Measurements from ENCODE around the gene HIP1R.

The HIP1R gene

DNA sequence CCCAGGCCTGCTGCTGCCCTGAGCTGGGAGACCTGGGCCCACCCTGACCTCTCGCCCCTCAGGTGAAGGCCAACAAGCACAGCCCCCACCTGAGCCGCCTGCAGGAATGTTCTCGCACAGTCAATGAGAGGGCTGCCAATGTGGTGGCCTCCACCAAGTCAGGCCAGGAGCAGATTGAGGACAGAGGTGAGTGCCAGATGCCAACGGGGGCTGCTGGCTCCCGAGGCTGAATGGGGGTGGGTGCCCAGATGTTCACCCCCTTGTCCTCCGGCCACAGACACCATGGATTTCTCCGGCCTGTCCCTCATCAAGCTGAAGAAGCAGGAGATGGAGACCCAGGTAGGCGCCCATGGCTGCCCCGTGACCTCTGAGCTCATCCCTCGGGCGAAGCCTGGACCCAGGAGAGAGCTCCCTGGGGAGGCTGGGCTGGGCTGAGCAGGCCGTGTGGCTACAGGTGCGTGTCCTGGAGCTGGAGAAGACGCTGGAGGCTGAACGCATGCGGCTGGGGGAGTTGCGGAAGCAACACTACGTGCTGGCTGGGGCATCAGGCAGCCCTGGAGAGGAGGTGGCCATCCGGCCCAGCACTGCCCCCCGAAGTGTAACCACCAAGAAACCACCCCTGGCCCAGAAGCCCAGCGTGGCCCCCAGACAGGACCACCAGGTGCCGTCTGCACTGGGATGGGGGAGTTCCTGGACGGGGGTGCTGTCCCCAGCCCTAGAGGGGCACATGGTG is 25.8 kb downstream of the HIP1R start:
- DNase-seq (ENCODE audit: low read depth in 2 of 2, low spot score in 1 of 2) = no peak

DNA sequence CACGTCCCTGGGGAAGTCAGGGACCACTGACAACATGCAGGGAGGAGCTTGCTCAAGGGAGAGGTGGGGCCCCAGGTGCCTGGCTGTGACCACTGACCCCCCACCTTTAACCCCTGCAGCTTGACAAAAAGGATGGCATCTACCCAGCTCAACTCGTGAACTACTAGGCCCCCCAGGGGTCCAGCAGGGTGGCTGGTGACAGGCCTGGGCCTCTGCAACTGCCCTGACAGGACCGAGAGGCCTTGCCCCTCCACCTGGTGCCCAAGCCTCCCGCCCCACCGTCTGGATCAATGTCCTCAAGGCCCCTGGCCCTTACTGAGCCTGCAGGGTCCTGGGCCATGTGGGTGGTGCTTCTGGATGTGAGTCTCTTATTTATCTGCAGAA is 26.3 kb downstream of the HIP1R start:
- no peak for DNase-seq (ENCODE audit: low read depth in 2 of 2, low spot score in 1 of 2)

DNA sequence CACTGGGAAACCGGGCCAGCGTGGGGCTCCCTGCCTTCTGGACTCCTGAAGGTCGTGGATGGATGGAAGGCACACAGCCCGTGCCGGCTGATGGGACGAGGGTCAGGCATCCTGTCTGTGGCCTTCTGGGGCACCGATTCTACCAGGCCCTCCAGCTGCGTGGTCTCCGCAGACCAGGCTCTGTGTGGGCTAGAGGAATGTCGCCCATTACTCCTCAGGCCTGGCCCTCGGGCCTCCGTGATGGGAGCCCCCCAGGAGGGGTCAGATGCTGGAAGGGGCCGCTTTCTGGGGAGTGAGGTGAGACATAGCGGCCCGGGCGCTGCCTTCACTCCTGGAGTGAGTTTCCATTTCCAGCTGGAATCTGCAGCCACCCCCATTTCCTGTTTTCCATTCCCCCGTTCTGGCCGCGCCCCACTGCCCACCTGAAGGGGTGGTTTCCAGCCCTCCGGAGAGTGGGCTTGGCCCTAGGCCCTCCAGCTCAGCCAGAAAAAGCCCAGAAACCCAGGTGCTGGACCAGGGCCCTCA is 26.9 kb downstream of the HIP1R start:
- no peak for DNase-seq (ENCODE audit: low read depth in 2 of 2, low spot score in 1 of 2)

DNA sequence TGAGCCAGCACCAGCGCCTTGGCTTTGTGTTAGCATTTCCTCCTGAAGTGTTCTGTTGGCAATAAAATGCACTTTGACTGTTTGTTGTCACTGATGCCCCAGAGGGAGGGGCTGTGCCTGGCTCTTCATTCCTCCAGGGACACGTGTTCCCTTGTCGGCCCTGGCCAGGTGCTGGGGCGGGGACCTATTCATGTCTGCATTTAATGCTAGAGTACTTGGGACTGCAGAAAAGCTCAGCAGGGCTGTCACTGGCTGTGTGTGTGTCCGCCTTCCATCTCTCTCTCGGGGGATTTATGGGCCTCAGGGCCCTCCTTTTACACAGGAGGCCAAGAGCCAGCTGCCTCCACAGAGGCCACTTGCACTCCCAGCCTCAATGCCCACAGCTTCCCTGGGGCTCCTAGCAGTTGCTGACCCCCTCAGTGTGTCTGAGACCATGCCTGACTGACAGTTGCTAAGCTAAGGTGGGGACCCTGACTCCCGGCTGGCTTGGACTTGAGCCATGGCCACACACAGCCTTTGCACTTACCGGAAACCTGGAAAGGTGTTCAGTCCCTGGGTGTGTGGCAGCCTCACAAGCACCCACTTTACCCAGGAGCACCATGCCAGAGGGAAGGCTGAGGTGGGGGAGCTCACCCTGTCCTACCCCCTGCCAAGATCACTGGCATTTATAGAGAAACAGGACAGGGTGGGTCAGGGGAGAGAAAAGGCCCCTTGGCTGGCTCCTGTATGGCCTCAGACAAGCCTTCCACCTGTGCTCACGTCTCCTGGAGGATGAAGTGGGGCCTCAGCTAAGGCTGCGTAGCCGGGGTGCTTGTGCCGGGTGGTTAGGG is 27.8 kb downstream of the HIP1R start:
- DNase-seq (ENCODE audit: low read depth in 2 of 2, low spot score in 1 of 2) = no peak

DNA sequence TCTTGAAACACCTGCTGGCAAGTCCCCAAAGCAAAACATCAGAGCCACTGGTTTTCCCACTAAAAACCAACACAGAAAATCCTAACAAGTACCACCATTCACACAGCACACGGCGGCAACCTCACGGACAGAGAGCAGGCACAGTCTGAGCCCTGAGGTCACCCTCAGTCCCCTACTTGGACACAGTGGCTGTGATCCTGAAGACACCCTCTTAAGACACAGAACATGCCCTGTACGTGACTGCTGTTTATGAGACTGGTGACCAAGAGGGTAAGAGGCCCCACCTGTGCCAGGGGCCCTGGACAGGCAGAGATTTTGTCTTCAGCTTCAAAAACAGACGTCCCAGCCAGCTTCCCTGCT is 29.6 kb downstream of the HIP1R start:
- DNase-seq (ENCODE audit: low read depth in 2 of 2, low spot score in 1 of 2) = no peak

DNA sequence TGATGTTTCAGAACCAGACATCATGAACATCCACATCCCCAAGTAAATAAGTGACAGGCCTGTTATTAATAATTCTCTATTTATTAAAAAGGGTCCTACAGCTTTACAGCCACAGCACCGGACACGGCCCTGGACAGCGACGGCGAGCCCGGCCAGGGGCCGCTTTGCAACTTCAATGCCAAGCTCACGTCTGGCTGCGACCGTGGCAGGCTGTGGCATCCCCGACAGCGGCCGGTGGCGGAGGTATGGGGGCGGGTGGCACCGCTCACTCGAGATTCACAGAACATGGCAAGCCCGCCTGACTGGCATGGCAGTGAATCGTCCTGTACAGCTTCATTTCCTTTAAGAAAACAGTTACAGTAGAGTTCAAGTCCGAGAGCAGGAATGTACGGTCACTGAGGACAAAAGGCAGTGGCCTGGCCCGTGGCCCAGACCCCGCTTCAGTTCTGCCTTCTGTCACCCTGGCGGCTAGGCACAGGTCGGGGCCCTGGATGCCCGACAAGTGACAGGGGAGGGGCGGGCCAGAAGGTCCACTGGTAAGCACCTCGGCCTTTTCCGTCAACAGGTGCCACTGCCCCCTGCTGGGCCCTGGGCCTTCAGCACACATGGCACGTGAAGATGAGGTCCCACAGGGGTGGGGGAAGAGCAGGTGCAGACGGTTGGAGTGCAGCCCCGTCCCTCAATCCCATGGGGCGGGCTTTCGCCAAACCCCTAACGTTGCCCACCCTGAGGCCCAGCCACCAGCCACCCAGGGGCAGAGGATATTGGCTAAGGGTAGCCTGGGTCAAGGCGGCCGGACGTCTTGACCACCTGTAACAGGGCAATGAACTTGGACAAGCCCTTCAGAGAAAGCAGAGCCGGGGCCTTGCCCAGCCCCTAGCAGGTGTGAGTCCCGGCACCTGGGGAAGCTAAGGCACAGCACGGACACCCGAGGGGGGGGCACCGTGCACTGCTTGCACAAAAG is 30.3 kb downstream of the HIP1R start:
- DNase-seq (ENCODE audit: low read depth in 2 of 2, low spot score in 1 of 2) = no peak

DNA sequence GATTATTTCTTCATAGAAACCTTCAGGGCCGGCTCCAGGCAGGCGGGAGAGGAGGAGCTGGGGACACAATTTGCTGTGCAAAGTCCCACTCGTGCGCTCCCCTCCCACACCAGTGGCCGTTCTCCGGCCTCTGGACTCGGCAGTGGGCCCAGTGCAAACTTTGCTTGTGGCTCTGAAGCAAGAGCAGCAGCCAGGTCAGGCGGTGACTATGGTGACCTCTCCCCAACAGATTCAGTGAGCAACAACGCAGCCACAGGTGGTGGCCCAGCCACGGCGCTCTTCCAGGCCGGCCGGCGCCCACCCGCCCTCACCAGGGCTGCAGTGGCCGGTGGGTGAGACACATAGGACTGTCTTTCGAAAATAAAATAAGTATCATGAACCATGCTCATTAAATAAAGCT is 31.1 kb downstream of the HIP1R start:
- no peak for DNase-seq (ENCODE audit: low read depth in 2 of 2, low spot score in 1 of 2)

DNA sequence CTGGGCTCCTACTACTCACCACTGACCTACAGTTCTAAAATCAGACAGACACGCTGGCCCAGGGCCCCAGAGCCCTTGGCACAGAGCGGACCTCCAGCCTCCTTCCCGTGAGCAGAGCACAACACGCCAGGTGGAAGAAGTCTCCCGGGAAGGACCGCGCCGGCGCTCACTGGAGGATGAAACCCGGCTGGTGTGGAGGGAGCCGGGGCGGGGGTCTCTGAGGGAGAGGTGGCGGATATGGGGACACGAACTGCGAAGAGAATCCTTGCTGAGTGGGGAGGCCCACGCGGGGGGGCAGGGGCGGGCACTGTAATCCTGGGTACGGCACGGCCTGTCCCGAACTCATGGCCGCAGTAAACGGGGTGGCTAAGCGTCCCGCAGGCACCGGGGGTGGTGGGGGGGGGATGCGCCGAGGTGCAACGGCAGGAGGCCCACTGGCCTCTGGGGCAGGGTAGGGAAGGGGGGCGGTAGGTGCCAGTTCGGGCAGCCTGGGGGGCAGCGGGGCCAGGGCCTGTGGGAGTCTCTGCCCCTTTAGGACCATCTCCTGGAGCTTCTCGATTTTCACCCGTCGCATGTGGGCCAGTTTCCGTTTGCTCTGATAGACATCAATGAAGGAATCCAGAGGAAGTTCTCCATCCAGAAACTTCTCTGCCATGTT is 31.8 kb downstream of the HIP1R start:
- no peak for DNase-seq (ENCODE audit: low read depth in 2 of 2, low spot score in 1 of 2)

DNA sequence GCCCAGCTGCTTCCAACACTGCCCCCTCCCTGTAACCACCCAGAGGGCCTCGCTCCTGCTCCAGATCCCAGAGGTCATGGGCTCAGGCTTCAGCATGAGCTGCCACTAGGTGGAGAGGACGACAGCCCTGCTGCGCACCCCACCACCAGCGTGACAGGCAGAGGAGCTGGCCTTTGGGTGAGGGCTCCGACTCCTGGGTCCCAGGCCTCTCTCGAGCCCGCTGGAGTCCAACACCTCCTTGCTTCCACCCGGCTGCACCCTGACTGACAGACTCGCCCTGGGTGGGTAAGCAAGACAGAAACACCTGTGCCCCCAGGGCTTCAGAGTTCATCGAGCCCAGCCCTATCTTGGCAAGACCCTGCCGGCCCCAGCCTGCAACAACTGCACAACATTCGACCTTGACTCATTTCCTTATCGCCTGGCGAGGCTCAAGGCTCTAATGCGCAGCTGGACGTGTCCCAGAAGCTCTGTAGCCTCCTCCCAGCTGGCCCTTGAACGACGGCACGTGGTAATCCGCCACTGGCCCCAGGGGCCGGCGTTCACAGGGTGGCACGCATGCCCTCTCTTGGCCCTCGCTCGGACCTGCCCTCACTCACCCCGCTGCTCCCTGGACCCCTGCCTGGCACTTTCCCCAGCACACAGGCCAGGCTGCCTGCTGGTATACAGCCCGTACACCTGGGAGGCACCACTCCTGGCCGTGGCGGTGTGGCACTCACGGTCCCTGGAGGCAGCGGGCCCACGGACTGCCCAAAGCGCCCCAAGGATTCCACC is 32.6 kb downstream of the HIP1R start:
- no peak for DNase-seq (ENCODE audit: low read depth in 2 of 2, low spot score in 1 of 2)

DNA sequence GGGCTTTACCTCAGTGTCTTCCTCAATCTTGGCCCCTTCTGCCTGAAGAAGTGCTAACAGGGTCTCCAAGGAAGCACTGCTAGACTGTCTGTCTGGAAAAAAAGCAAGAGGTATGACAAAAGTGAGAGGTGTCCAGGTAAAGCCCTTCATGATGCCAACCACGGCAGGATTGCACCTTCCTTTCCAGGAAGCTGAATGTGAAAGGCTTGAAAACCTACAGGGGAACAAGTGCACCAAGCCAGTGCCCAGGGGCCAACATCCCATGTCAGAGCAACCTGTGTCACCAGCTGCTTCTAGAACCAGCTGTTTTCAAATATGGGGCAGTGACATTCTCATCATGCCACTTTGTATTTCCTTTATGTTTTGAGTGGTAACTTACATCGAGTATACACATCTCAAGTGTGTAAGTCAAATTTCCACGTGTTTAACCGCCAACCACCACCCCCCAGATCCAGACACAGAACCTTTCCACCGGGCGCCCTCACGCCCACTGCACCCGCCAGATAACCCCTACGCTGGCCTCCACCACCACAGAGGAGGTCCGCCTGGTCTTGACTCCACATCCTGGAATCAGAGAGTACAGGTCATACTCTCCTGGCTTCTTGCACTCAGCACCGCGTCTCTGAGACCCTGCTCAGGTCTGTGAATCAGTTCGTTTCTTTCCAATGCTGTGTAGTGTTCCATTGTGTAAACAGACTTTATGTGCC is 33.4 kb downstream of the HIP1R start:
- DNase-seq (ENCODE audit: low read depth in 2 of 2, low spot score in 1 of 2) = no peak

DNA sequence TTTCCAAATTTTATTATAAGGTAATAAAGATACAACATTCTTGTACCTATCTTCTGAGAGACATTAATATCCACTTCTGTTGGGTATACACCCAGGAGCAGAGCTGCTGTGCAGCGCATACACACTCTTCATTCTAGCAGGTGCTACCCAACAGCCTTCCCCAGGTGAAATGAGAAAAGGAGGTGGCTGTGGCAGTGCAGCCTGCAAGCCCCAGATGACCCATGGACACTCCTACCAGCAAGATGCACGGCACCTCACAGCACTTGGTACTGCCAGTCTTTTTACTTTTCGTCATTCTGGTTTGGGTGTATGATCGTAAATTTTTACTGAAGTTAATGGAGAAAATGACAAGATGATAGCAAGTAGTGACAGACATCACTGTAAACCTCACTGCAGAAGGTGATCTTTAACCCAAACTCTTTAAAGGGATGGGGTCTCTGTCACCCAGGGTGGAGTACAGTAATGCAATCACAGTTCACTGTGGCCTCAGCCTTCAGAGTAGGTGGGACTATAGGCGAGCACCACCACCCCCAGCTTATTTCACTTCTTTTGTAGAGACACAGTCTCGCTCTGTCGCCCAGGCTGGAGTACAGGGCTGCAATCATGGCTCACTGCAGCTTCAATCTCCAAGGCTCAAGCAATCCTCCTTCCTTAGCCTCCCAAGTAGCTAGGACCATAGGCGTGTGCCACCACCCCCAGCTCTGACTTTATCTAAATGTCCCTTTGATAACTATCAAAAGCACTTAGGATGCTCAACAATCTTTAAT is 34.1 kb downstream of the HIP1R start:
- DNase-seq (ENCODE audit: low read depth in 2 of 2, low spot score in 1 of 2) = no peak

DNA sequence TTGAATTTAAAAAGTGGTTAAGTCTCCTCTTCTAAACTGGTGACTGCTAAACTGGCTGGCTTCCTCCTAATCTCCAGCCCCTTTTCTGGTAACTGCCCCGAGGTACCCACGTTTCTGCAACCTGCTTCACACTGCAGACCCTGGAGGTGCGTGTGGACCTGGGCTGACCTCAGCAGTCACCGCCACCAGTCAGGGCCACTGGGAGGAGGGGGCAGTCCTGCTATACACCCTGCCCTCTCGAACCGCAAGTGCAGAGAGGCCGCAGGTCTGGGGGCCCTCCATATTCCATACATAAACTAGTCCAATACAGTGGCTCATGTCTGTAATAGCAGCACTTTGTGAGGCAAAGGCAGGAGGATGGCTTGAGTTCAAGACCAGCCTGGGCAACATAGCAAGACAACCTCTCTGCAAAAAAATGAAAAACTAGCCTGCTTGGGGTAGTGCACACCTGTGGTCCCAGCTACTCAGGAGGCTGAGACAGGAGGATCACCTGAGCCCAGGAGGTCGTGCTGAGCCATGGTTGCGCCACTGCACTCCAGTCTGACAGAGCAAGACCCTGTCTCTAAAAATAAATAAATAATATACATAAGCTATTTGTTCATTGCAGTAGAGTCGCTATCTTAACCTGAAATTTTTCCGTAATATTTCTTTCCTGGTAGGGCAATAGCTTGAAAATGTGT is 35.0 kb downstream of the HIP1R start:
- no peak for DNase-seq (ENCODE audit: low read depth in 2 of 2, low spot score in 1 of 2)

DNA sequence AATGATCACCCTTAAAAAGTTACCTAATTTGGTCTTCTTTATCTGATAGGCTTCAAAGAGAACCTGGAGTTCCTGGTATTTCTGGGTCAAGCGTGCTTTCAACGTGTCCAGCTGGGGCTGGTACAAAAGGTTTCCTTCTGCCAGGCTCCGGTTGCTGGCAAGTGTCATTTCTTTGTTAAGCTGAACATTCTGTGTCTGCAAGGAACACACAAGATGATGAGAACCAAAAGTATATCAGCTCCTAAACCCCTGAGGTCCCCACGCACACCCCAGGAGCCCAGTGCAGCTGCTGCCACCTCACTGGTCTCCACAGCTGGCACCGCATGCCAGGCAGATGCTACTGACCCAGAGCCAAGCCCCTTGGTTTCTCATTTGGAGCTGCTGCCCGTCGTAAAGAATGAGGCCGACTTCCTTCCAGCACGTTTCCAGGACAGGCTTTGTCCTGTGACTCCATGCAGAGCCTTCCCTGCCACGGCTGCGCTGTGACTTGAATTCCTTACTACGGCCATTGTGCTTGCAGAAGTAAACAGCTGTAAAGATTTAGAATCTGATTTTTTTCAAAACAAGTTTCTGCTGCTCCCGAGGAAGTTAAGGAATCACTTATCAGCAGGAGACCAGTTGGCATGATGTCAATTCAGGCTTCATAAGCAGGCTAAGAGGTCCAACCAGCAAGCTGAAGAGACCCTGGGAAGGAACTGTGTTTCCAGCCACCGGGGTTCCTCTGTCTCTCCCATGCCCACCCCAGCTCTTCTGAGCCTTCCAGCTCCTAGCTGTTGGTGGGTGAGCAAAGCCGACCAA is 35.8 kb downstream of the HIP1R start:
- DNase-seq (ENCODE audit: low read depth in 2 of 2, low spot score in 1 of 2) = no peak

DNA sequence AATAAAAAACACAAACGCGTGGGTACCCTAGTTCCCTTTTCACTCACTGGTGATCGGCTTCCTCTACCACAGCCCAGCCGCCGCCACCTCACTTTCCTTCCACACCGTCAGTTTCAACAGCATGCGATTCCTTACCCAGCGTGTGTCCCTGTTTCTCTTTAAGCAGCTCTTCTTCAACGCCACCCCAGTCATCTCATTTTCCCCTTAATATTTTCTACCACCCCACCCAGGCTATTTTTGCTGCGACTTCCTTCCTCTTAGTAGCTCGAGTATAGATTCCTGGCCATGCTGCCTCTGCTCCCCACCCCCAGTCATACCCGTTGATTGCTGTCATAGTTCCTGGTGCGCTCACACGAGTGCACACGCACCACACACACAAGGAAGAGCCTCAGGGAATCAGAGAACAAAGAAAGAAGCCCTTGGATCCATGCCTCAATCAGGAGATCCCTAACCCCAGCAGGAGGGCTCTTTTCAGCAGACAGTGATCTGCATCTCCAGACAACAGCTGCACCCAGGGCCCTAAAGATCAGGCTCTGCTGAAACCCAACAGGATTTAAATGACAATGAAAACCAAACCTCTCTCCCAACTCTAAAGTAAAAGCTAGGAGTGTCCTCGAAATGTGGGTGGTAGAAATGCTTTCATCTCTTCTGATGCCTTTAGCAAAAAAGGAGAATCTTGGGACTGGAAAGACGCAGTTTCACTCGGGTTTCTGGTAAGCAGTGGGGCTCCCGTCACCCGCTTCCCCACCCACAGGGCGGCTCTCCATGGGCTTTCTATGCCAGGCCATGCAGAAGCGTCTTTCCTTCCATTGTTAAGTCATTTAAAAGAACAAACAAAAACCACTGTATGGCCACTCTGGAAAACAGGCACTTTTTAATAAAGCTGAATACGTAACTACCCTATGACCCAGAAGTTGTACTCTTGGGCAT is 36.9 kb downstream of the HIP1R start:
- DNase-seq (ENCODE audit: low read depth in 2 of 2, low spot score in 1 of 2) = no peak

DNA sequence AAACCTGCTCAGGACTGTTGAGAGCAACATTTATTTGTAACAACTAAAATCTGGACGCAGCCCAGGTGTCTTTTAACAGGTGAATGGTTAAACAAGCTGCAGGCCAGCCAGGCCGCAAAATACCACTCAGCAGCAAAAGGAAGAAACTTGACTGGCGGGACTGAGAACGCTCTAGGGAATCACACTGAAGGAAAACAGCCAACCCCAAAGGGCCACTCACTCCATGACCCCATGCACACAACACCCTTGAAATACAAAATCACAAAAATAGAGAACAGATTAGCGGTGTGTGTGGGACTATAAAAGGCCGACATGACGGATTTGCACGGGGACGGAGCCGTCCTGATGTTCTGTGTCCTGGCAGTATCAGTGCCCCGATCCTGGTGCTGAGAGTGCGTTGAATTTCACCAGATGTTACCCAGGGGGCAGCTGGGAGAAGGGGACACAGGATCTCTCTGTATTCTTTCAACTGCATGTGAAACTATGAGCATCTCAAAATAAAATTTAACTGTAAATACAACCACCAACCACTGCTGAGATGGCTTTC is 37.6 kb downstream of the HIP1R start:
- DNase-seq (ENCODE audit: low read depth in 2 of 2, low spot score in 1 of 2) = no peak

DNA sequence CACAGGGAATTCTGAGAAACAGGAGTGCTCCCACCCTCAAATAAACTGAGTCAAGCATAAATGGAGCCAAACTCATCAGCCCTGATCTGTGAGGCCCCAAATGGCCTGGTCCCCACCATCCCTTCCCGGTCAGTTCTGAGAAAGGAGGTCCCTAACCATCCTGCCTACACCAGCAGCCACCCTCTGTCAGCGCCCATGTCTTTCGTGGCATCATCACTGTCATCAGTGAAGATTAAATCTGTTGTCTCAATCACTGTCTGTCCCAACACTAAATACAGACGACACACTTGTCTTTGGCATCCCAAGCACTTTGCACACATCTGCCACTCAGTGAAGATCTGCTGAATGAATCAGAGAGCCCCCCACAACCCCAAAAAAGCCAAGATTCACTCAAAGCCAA is 38.3 kb downstream of the HIP1R start:
- DNase-seq (ENCODE audit: low read depth in 2 of 2, low spot score in 1 of 2) = no peak
